ENCODE measurements around the gene RASA3.

Gene RASA3

GRCh38 chr13:114019367-114019766, 113.1 kb downstream of the RASA3 start:
- DNase-seq (ENCODE audit: low read depth in 2 of 2), result peak in 1 of 2 donors; percentile 28

DNA sequence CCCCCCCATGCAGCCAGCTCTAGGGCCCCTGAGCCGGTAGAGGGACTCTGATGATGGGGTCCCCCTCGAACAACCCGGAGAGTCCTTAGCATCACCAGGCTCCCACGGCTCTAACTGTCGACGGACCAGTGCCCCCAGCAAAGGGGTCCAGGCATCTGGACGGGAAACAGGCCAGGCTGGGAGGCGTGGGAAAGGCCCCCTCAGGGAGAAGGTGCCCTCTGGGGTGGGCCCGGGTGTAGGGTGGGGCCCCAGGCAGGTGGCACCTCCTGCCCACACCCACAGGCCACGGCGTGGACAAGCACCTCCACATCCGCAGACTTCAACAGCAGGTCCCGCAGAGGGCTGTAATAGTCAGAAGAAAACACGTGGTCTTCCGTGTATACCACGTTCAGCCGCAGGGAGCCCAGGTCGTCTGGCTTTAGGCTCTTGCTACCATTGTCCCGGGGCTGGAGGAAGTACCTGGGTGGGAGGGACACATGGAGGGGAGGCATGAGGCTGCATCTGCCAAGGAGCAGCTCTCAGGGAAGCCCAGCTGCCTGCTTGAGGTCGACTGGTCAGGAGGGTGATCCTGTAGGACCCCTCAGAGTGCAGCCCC, 113.9 kb downstream of the RASA3 start:
- DNase-seq (ENCODE audit: low read depth in 2 of 2), result no peak

DNA sequence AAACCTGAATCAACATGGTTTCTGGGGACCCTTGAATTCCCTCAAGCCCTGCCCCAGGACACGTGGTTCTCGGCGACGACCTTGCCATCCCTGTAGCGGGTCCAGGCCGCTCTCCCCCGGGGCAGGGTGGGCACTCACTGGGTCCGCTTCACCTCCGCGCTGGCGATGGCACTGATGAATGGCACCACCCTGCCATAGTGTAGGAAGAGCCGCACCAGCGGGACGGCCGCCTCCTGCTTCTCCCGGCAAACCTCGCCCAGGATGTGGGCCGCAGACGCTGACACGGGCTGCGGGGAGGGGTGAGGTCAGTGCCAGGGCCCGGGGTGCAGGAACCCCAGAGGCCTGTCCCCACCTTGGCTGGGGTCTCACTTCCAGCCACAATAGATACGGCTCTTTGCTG, 114.5 kb downstream of the RASA3 start:
- DNase-seq (ENCODE audit: low read depth in 2 of 2), result no peak

DNA sequence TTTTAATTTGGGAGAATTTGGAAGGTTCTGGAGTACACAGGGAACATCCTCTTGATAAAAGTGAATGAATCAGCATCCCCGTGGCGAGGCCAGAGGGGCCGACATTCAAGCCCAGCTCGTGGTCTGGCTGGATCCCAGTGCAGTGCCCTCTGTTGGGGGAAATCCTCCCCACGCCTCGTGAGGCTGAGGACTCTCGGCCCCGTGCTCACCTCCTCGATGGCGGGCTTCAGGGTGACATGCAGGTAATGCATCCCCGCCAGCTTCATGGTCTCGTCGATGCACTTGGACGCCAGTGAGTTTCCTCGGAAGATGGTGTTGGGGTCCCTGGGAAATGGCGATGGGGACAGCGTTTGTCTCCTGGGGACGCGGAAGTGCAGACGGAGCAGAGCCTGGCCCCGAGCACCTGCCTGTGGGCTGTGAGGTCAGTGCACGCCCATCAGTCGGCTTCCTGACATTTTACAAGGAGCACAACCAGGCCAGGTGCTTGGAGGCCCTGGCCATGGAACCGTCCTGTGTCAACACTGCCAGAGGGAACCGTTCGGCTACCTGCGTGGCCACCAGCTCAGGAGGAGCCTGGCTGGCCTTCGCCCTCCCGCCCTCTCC, 115.3 kb downstream of the RASA3 start:
- DNase-seq (ENCODE audit: low read depth in 2 of 2), result no peak

GRCh38 chr13:114016321-114017027, 115.9 kb downstream of the RASA3 start:
- no peak for DNase-seq (ENCODE audit: low read depth in 2 of 2)

DNA sequence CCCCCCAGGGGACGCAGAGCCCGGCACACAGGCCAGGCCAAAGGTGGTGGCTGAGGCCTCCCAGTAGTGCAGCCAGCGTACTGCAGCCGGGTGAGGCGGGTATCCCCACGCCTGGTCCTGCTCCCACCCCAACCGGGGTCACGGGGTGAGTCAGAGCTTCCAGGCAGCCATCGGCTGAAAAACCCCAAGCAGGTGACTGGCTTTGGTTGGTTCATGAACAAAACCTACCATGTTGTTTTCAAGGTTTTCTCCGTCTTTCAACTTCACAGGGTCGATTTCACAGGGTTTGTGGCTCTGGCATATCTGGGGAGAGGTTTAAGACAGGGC, 116.5 kb downstream of the RASA3 start:
- no peak for DNase-seq (ENCODE audit: low read depth in 2 of 2)

DNA sequence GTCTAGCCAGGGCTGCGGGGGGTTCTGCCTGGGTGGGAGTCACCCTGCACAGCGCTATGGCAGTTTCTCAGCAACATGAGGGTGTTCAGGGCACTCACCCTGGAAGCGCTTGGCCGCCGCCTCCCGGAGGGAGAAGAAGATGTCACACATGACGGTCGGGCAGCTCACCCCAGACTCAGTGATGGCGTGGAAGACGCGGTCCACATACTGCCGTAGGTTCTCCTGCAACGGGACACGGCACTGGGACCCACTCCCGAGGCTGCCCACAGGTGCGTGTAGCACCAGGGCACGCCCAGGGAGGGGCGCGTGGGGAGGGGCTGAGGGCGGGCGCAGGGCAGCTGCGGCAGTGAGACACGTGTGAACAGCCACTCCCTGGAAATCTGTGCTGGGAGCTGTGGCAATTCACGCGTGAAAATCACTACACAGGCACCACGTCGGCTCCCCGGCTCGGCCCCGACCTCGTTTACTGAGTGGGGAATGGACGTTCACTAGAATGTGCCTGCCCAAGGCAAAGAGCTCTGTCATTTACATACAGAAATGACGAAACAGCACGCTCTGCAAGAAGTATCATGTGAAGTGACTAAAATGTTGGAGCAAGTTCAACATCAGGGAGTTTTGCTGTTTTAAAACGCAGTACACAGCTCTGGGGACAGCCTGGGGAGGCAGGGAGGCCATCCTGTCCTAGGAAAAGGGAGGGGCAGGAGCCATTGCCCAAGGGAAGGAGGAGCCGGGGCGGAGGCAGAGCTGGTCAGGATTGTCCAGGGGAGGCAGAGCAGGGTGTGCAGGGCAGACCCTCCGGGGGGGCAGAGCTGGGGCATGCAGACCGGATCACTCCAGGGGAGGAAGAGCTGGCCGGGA, 117.1 kb downstream of the RASA3 start:
- no peak for DNase-seq (ENCODE audit: low read depth in 2 of 2)

- DNase-seq (ENCODE audit: low read depth in 2 of 2), result no peak
Observed at GRCh38 chr13:114013952-114014629, 118.3 kb downstream of the RASA3 start.

DNA sequence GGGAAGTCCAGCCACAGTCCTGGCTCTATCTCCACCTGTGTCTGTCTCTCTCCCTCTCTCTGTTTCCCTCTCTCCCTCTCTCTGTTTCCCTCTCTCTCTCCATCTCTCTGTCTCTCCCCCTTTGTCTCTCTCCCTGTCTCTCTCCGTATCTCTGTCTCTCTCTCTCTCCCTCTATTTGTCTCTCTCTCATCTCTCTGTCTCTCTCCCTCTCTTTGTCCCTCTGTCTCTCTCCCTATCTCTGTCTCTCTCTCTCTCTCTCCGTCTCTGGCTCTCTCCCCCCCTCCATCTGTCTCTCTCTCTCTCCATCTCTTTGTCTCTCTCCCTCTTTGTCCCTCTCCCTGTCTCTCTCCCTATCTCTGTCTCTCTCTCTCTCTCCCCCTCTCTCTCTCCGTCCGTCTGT, 119.1 kb downstream of the RASA3 start:
- DNase-seq (ENCODE audit: low read depth in 2 of 2), result no peak

GRCh38 chr13:114012921-114013320, 119.5 kb downstream of the RASA3 start:
- no peak for DNase-seq (ENCODE audit: low read depth in 2 of 2)

GRCh38 chr13:114012141-114012540, 120.3 kb downstream of the RASA3 start:
- no peak for DNase-seq (ENCODE audit: low read depth in 2 of 2)

GRCh38 chr13:114011226-114011625, 121.2 kb downstream of the RASA3 start:
- DNase-seq (ENCODE audit: low read depth in 2 of 2), result no peak

DNA sequence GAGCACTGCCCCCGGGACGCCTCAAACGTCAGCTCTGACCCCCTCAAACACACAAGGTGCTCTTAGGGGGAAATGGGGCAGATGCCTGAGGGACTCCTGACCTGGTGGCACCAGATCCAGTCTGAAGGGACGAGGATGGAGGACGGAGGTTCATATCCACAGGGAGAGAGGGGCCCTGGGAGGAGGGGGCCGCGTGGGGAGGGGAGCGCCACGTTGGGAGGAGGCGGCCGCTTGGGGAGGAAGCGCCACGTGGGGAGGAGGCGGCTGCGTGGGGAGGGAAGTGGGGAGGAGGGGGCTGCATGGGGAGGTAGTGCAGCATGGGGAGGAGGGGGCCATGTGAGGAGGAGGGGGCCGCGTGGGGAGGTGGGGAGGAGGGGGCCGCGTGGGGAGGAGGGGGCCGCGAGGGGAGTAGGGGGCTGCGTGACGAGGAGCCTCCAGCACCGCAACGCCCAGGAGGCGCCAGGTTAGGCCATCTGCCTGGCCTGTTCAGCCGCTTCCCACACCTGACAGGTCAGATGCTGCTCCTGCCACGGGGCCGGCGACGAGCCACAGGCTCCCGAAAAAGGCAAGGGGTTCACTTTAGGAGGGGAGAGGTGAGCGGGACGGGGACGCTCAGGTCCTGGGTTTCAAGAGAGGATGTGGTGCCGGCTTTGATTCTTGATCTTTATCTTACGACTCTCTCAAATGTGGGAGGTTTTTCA, 121.9 kb downstream of the RASA3 start:
- DNase-seq (ENCODE audit: low read depth in 2 of 2), result no peak

GRCh38 chr13:114009590-114010400, 122.6 kb downstream of the RASA3 start:
- DNase-seq (ENCODE audit: low read depth in 2 of 2), result no peak

- DNase-seq (ENCODE audit: low read depth in 2 of 2), result no peak
Observed at GRCh38 chr13:114008964-114009589, 123.3 kb downstream of the RASA3 start.

DNA sequence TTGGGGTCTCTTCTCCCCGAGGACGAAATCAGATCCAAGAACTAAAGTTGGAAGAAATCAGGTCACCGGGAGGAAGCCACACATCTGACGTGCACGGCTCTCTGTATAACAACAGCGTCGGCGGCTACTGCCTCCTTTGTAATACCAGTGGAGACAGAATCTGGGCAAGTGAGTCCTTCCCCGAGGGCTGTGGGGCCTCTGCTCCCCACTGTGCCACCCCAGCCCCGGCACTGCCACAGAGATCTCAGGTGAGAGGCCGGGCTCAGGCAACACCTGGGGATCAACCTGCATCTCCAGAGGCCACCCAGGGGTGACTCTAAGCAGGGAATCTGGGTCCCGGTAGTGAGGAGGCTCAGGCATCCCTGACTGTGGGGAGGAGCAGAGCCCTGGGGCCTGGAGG, 124.9 kb downstream of the RASA3 start:
- no peak for DNase-seq (ENCODE audit: low read depth in 2 of 2)

GRCh38 chr13:114005206-114005724, 127.2 kb downstream of the RASA3 start:
- no peak for DNase-seq (ENCODE audit: low read depth in 2 of 2)

DNA sequence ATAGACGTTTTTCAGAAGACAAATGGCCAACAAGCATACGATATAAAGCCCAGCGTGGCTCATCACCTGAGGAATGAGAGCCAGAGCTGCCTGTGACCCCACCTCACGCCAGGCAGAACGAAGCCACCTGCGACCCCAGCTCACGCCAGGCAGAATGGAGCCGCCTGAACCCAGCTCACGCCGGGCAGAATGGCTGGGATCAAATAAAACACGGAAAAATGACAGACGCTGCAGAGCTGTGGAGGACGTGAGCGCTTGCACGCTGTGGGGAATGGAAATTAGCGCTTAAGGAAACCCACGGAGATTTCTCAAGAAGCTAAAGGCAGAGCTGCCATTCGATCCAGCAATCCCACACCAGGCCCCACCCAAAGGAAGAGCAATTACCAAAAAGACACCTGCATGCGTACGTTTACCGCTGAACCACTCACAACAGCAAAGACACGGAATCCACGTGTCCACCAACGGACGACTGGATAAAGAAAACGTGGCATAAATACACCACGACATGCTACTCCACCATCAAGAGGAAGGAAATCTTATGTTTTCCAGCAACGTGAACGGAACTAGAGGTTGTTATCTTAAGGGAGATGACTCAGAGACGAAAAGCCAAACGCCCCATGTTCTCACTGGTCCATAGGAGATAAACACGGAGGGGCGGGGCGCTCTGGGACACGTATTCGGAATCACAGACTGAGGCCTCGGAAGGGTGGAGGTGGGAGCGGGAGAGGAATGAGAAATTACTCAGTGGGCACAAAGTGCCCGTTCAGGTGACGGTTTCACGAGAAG, 127.8 kb downstream of the RASA3 start:
- DNase-seq (ENCODE audit: low read depth in 2 of 2), result no peak

DNA sequence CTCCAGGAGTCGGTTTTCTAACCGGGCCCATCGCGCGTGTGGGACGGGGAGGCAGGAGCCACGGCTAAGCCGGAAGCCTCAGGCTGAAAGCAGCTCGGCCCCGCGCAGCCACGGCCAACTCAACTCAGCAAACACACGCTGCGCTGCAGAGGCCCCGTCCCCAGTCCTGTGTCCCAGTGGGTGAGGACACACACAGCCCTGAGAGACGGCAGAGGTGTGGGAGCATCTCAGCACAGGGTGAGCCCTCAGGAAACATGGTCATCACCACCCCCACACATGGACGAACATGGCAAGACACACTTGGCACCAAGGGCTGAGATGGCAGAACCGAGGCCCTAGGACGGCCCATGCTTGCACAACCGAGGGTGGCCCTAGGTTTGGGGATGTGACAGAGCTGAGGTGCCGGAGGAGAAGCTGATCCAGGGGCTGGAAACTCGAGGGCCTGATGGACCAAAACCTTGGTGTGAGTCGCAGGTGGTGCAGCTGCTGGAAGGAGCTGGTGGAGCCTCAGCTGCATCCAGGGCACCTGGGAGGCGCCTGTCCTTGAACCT, 129.6 kb downstream of the RASA3 start:
- no peak for DNase-seq (ENCODE audit: low read depth in 2 of 2)
